Activated naive CD8-positive, alpha-beta T cell treated with anti-CD3 and anti-CD28 coated beads, Interleukin-2, amount 10 ng/mL, durations not matched to agents 7 days and 5 days (primary cell): ENCODE measurements around the gene DCTPP1. TPM values are rescaled to one million over a fixed set of nuclear protein-coding genes. Genes with fewer than 3 reads are reported as not detected.

ENCODE experiments used
- ATAC-seq: fragments of 150-1000 bp; cut with Tn5 transposase; one replicate; pipeline ENCODE4 v1.10.0; 2021; ENCODE audit warnings: low read depth, moderate library complexity
- POLR2A ChIA-PET: fragments of 350-600 bp; sonication (Branson Sonifier 250); formaldehyde crosslinking; loops from one replicate; lab custom pipeline; 2021; ENCODE audit warnings: antibody characterized with exemption; lab: Charles Lee
- DNase-seq: peaks from one replicate; pipeline ENCODE4 v3.0.0; 2021
- H3K27ac Mint-ChIP-seq: one replicate; pipeline ENCODE4 v1.8.0; 2022; ENCODE audit warnings: mild to moderate bottlenecking, mixed read lengths
- H3K27me3 Mint-ChIP-seq: one replicate; pipeline ENCODE4 v1.8.0; 2022; ENCODE audit warnings: mild to moderate bottlenecking, moderate library complexity, mixed read lengths
- H3K36me3 Mint-ChIP-seq: one replicate; pipeline ENCODE4 v1.8.0; 2021; ENCODE audit warnings: mild to moderate bottlenecking, mixed read lengths
- H3K4me1 Mint-ChIP-seq: one replicate; pipeline ENCODE4 v1.8.0; 2021; ENCODE audit warnings: mixed read lengths
- H3K4me3 Mint-ChIP-seq: one replicate; pipeline ENCODE4 v1.8.0; 2022; ENCODE audit warnings: mild to moderate bottlenecking, moderate library complexity, mixed read lengths
- H3K9me3 Mint-ChIP-seq: one replicate; pipeline ENCODE4 v1.8.0; 2021; ENCODE audit warnings: mixed read lengths
- total RNA-seq, 2 experiments: library from RNA; stranded (reverse); gene quantifications; one replicate each; pipeline ENCODE4 v1.2.3, GENCODE V29; 2021

The DCTPP1 gene
- total RNA-seq, 2 experiments from 2014 or later: 52.2 to 52.8 TPM

DNA sequence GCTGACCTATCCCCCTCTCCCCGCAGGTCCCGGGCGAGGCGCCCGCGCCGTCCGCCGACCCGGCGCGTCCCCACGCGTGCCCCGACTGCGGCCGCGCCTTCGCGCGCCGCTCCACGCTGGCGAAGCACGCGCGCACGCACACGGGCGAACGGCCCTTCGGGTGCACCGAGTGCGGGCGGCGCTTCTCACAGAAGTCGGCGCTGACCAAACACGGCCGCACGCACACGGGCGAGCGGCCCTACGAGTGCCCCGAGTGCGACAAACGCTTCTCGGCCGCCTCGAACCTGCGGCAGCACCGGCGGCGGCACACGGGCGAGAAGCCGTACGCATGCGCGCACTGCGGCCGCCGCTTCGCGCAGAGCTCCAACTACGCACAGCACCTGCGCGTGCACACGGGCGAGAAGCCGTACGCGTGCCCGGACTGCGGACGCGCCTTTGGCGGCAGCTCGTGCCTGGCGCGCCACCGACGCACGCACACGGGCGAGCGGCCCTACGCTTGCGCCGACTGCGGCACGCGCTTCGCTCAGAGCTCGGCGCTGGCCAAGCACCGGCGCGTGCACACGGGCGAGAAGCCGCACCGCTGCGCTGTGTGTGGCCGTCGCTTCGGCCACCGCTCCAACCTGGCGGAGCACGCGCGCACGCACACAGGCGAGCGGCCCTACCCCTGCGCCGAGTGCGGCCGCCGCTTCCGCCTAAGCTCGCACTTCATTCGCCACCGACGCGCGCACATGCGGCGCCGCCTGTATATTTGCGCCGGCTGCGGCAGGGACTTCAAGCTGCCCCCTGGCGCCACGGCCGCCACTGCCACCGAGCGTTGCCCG is 12.1 kb downstream of the DCTPP1 start:
- H3K36me3 Mint-ChIP-seq: peaks cover 25% of the 10 kb centered on the region
- peaks cover 21% of the 10 kb centered on the region for H3K4me1 Mint-ChIP-seq
- ATAC-seq (peak; percentile 90), DNase-seq (peak; percentile 91)
- no peaks in the 10 kb centered on the region for H3K27me3 Mint-ChIP-seq
- no peak overlapping the region for H3K27ac Mint-ChIP-seq
- H3K4me3 Mint-ChIP-seq: peak overlapping the region; percentile 42
- POLR2A ChIA-PET: interaction anchor here (0.6 to 3.6 kb wide), 28 partner anchors 8 to 352 kb away, joined by 3 to 32 read pairs (median 4); partner anchors contain the start of genes ALDOA, DCTPP1, ITGAL and PRR14
- H3K9me3 Mint-ChIP-seq: no peaks in the 10 kb centered on the region

DNA sequence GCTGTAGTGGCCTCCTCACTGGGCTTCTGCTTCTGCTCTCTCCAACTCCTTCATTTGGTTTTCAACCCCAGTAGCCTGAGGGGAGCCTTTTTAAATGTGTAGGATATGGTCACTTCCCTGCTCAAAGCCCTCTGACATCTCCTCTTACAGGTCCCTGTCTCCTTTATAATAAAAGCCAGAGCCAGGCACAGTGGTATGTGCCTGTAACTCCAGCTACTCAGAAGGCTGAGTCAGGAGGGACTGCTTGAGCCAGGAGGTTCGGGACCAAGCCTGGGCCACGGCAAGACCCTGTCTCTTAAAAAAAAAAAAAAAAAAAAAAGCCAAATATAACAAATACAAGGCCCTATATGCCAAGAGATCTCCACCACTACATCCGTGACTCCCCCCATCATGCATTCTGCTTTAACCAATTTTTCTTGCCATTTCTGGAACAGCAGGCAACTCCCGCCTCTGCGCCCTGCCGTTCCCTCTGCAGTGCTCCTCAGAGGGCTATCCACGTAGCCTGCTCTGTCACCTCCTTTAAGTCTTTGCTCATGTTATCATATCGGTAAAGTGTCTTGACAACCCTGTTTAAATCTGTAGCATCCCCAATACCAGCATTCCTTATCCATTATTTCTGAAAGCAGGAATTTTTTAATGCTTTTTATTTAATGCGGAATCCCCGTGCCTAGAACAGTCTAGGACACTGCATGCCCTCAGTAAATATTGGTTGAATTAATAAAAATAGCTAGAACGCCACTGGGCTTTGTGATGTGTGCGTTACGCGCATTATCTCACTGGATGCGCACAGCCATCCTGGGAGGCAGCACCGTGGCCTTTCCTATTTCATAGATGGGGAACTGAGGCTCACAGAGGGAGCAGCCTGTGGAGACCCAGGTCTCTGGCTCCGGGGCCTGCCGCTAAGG is 13.0 kb downstream of the DCTPP1 start:
- POLR2A ChIA-PET: interaction anchor here (0.6 to 3.6 kb wide), 25 partner anchors 7 to 351 kb away, joined by 3 to 32 read pairs (median 5); partner anchors contain the start of genes ALDOA, DCTPP1, ITGAL and PRR14
- Mint-ChIP-seq H3K4me3 (peak overlapping the region; percentile 41), H3K27ac (no peak overlapping the region)

DNA sequence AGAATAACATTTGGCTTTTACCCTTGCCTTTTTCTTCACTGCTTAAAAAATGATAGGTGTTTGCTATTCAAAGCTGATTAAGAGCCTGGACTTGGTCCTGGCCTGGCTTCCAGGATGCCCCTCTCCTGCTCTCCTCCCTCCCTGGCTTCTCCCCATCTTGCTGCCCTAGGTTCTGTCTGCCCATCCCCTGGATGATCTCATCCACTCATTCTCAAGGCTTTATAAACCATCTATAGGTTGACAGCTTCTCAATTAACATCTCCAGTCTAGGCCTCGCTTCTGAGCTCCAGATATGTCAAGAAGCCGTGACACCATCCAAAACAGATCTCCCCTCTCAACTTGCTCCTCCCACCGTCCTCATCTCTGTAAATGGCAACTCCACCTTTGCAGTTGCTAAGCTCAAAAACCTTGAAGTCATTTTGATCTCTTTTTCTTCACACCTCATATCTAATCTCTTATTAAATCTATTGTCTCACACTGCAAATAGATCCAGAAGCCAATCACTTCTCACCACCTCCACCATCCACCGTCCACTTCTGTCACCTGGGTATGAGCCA is 13.7 kb downstream of the DCTPP1 start:
- POLR2A ChIA-PET: interaction anchor here (1.2 kb wide), 2 partner anchors 9 to 14 kb away, joined by 4 to 6 read pairs; partner anchors contain the start of genes DCTPP1 and ZNF771
- Mint-ChIP-seq H3K27ac (no peak overlapping the region), H3K36me3 (peaks cover 28% of the 10 kb centered on the region), H3K4me3 (no peak overlapping the region), H3K4me1 (peaks cover 25% of the 10 kb centered on the region), H3K9me3 (no peaks in the 10 kb centered on the region), H3K27me3 (no peaks in the 10 kb centered on the region)
- DNase-seq: no peak
- ATAC-seq: no peak

More for the DNA sequence above, 13.0 kb downstream of the DCTPP1 start:
- no peak for DNase-seq
- Mint-ChIP-seq H3K27me3 (no peaks in the 10 kb centered on the region), H3K9me3 (no peaks in the 10 kb centered on the region), H3K36me3 (peaks cover 28% of the 10 kb centered on the region), H3K4me1 (peaks cover 27% of the 10 kb centered on the region)
- ATAC-seq: no peak

DNA sequence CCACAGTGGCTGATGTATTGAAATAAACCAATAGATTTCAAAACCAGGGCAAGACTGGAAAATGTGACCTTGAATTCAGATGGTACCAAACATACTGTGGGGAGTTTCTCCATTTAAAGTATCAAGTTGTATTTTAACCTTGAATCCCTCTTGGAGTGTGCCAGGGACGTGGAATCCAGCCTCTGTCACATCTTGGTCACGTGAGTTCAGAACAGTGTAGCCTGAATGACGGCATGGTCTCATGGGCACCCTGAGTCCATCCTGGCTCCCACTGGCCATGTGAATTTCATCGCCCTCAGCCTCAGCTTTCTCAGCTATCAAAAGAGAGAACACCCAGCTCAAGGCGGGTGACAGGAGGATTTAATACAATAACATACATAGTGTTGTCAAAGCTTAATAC is 15.7 kb downstream of the DCTPP1 start:
- H3K27me3 Mint-ChIP-seq: no peaks in the 10 kb centered on the region
- DNase-seq (no peak), ATAC-seq (no peak)
- H3K4me1 Mint-ChIP-seq: peaks cover 23% of the 10 kb centered on the region
- H3K9me3 Mint-ChIP-seq: no peaks in the 10 kb centered on the region
- POLR2A ChIA-PET: no interaction called here
- H3K27ac Mint-ChIP-seq: no peak overlapping the region
- H3K4me3 Mint-ChIP-seq: no peak overlapping the region
- peaks cover 19% of the 10 kb centered on the region for H3K36me3 Mint-ChIP-seq

DNA sequence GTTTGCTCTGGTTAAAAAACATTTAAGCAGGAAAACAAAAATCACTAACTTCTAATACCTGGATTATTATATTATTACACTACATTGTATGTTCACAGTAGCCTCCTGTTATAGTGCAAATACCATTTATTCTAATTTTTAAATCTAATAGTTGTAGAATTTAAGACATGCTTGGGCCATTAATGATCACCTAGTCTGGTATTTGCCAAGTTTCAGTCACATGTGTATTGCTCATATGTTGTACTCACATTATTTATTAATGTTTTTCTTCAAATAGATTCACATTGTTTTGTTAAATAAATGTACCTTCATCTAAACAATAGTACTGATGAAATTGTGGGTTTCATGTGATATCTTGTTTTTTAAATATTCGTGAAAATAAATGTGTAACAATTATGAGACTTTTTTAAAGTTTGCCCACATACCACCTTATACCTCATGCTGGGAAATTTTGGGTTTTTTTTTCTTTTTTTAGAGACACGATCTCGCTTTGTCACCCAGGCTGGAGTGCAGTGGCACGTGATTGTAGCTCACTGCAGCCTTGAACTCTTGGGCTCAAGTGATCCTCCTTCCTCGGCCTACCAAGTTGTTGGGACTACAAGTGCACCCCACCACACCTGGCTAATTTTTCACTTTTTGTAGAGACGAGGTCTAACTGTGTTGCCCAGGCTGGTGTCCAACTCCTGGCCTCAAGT is 16.6 kb downstream of the DCTPP1 start:
- DNase-seq (no peak), ATAC-seq (no peak)
- Mint-ChIP-seq H3K27me3 (no peaks in the 10 kb centered on the region), H3K4me1 (peaks cover 21% of the 10 kb centered on the region), H3K9me3 (no peaks in the 10 kb centered on the region), H3K4me3 (no peak overlapping the region), H3K27ac (no peak overlapping the region), H3K36me3 (peaks cover 13% of the 10 kb centered on the region)
- POLR2A ChIA-PET: no interaction called here

DNA sequence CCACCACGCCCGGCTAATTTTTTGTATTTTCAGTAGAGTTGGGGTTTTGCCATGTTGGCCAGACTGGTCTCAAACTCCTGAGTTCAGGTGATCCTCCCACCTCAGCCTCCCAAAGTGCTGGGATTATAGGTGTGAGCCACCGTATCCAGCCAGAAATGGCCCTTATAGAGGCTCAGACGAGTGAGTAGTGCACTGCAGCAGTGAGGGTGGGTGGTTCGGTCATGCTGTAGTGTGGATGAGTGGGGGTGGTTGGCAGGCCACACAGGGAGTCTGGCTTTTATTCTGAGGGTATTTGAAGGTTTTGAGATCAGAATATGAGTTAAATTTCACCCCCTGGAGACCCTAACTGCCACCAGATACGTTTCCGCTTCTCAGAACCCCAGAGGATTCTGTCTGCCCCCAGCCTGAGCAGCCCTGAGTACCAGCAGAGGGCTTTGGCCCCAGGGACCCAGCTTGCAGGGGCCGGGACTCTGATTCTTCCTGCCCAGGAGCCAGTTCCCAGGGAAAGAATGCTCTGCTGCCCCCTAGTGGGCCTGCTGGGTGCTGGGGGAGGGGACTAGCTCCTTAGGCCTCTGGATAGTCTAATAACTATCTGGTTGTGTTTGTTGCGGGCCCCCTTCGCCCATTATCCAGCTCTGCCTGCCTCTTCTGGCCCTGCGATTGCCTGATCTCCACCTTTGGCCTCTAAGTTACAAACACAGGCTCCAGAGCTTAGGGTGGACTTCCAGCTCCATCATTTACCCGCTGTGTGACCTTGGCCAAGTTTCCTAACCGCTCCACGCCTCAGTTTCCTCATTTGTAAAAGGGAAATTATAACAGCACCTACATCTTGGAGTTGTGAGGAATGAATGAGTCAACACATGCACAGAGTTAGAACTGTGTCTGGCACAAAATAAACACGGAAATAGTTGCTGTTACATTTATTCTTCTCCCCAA is 20.4 kb downstream of the DCTPP1 start:
- POLR2A ChIA-PET: interaction anchor here (0.5 to 2.0 kb wide), 12 partner anchors 8 to 394 kb away, joined by 3 to 17 read pairs (median 4); partner anchors contain the start of genes CD2BP2, CORO1A and SEPTIN1
- Mint-ChIP-seq H3K4me3 (peak overlapping the region; percentile 7), H3K27ac (peak overlapping the region; percentile 15), H3K4me1 (peaks cover 21% of the 10 kb centered on the region), H3K27me3 (no peaks in the 10 kb centered on the region), H3K36me3 (peaks cover 7% of the 10 kb centered on the region), H3K9me3 (no peaks in the 10 kb centered on the region)
- DNase-seq: peak; percentile 94
- ATAC-seq: peak; percentile 69

DNA sequence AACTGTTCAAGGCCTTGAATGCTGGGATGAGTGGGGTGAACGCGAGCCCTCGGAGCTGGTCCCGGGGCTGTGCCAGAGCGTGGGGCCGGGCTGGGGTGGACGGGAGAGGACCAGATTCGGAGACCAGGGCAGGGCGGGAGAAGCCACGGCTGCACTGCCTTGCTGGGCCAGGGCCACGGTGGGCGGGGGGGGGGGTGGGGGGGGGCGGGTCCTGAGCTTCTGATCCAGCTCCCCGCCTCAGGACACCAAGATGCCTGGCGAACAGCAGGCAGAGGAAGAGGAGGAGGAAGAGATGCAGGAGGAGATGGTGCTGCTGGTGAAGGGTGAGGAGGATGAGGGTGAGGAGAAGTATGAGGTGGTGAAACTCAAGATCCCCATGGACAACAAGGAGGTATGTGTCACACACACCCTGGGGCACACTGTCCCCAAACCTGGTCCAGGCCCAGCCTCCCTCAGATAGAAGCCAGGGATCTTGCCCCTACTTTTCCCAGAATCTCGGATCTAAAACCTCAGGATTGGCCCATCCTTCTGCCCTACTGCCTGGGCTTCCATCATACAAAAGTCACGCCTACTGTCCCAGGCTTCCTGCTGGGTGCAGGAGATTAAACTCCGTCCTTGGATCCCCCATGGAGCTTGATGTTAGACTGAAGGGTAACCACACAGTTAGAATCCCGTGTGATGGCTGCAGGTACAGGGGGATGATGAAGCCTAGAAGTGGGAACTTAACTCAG is 21.9 kb downstream of the DCTPP1 start:
- no peak for ATAC-seq

DNA sequence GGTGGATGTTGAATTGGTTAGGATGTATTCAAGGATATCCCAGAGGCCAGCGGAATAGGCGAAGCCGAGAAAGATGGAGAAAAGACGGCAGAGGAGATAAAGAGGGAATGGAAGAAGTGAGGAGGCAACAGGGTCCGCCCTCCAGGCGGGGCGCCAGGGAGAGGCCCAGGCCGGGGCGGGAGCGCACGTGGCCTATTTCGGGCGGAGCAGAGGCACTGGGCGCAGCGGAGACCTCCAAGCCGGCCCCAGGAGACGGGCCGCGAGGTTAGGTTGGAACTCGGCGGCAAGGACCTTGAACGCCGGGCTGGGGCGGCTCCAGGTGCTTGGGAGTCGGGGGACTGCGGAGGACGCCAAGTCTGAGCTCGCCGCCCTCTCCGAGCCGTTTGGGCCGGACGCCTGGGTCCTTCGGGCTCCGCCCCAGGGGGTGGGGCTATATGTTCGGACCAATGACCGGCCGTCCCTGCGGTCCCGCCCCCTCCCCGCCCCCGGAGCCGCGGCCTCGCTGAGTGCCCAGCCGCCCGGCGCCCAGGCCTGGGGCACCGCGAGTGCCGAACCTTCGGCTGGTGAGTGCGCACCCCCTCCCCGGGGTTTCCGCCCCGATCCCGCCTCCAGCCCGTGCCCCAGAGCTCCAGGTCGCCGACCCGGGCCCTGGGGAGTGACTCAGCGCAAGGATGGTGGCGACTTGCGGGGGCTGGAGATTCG is 22.6 kb downstream of the DCTPP1 start, which contains the start of gene ZNF771:
ZNF771 (plus strand) TSS at position 505 of the 702 bp plus-strand sequence. CDS start 448 bp downstream, outside the sequence.
- H3K27me3 Mint-ChIP-seq: peaks cover 2% of the 10 kb centered on the region
- peak within 1 kb of the TSS; percentile 92 for H3K27ac Mint-ChIP-seq

More for the DNA sequence above, 21.9 kb downstream of the DCTPP1 start:
- Mint-ChIP-seq H3K9me3 (no peaks in the 10 kb centered on the region), H3K4me1 (peaks cover 21% of the 10 kb centered on the region), H3K36me3 (peaks cover 5% of the 10 kb centered on the region), H3K4me3 (peak overlapping the region; percentile 98), H3K27me3 (peaks cover 2% of the 10 kb centered on the region), H3K27ac (peak overlapping the region; percentile 81)
- POLR2A ChIA-PET: interaction anchor here (0.6 to 2.3 kb wide), 16 partner anchors 8 to 316 kb away, joined by 3 to 19 read pairs (median 5); partner anchors contain the start of genes SEPTIN1, TBX6 and ZNF48
- peak; percentile 38 for DNase-seq

DNA sequence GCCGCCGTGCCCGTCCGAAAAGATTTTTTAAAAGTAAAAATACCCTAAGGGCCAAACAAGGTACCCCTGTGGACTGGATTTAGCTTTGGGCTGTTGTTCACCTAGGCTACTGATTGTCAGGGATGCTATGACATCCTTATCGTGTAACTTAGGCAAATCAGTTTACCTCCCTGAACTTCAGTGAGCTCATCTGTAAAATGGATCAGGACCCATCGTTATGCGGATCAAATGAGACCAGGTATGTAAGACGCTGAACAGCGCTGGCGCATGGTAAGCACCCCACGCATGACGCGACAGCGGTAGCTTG is 23.1 kb downstream of the DCTPP1 start:
- peak; percentile 30 for ATAC-seq

More for the DNA sequence above, 22.6 kb downstream of the DCTPP1 start, which contains the start of gene ZNF771:
- Mint-ChIP-seq H3K9me3 (no peaks in the 10 kb centered on the region), H3K4me3 (peak within 1 kb of the TSS; percentile 98), H3K4me1 (peaks cover 18% of the 10 kb centered on the region), H3K36me3 (peaks cover 5% of the 10 kb centered on the region)
- POLR2A ChIA-PET: interaction anchor here (0.7 to 2.3 kb wide), 16 partner anchors 8 to 315 kb away, joined by 3 to 19 read pairs (median 6); partner anchors contain the start of genes SEPTIN1, TBX6 and ZNF48
- DNase-seq (peak; percentile 93), ATAC-seq (peak; percentile 83)

DNA sequence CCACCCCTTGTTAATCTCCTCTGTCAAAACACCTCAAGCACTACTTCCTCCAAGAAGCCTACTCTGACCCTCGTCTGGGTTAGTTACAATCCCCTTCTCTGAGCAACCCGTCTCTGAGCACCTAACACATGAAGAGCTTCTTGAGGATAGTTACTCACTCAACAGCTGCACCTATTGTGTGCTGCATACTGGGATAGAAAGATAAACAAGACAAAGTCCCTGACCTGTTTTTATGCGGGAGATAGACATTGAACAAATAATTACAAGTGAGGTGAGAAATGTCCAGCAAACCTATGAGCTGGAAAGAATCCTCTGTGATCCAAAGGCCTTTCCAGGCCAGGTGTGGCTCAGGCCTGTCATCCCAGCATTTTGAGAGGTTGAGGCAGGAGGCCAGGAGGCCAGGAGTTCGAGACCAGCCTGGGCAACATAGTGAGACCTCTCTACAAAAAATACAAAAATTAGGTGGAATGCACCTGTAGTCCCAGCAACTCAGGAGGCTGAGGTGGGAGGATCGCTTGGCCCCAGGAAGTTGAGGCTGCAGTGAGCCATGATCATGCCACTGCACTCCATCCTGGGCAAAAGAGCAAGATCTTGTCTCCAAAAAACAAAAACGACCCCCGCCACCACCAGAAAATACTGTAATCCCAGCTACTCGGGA is 27.9 kb downstream of the DCTPP1 start:
- H3K27me3 Mint-ChIP-seq: peaks cover 6% of the 10 kb centered on the region
- H3K4me1 Mint-ChIP-seq: peaks cover 31% of the 10 kb centered on the region
- H3K9me3 Mint-ChIP-seq: no peaks in the 10 kb centered on the region
- ATAC-seq (no peak), DNase-seq (no peak)
- no peak overlapping the region for H3K27ac Mint-ChIP-seq
- peaks cover 9% of the 10 kb centered on the region for H3K36me3 Mint-ChIP-seq
- peak overlapping the region; percentile 37 for H3K4me3 Mint-ChIP-seq
- POLR2A ChIA-PET: interaction anchor here (0.6 to 1.3 kb wide), 2 partner anchors 19 to 782 kb away, joined by 3 to 5 read pairs; partner anchors contain the start of gene SEPTIN1

More for the DNA sequence above, 23.1 kb downstream of the DCTPP1 start:
- peaks cover 14% of the 10 kb centered on the region for H3K4me1 Mint-ChIP-seq
- H3K9me3 Mint-ChIP-seq: no peaks in the 10 kb centered on the region
- peak overlapping the region; percentile 92 for H3K27ac Mint-ChIP-seq
- peaks cover 3% of the 10 kb centered on the region for H3K27me3 Mint-ChIP-seq
- peaks cover 3% of the 10 kb centered on the region for H3K36me3 Mint-ChIP-seq
- DNase-seq: no peak
- peak overlapping the region; percentile 98 for H3K4me3 Mint-ChIP-seq
- POLR2A ChIA-PET: interaction anchor here (0.6 to 2.3 kb wide), 17 partner anchors 8 to 481 kb away, joined by 3 to 19 read pairs (median 5); partner anchors contain the start of genes SEPTIN1, TBX6 and ZNF48
